Osteoblast (primary cell): ENCODE measurements around the gene SDHB. TPM values are rescaled to one million over a fixed set of nuclear protein-coding genes. Genes with fewer than 3 reads are reported as not detected.
A peak's percentile ranks its signal among the peaks of the same experiment; 100 is the strongest.

Experiments
- DNase-seq: peaks from one replicate; pipeline ENCODE4 v3.0.0; 2011; ENCODE audit warnings: low spot score, mixed read lengths; ENCODE audit not compliant: insufficient read length; ENCODE audit errors: missing footprints
- H2AFZ ChIP-seq: 2 replicates; pipeline ENCODE4 v1.6.0; 2011; ENCODE audit warnings: mild to moderate bottlenecking, low read length
- H3K27ac ChIP-seq: 2 replicates; pipeline ENCODE4 v1.5.1; 2011; ENCODE audit warnings: mild to moderate bottlenecking, low read depth, low read length, moderate library complexity
- H3K27me3 ChIP-seq: 2 replicates; pipeline ENCODE4 v1.6.0; 2012; ENCODE audit warnings: mild to moderate bottlenecking, control low read depth, inconsistent platforms, low read length, moderate library complexity; ENCODE audit not compliant: insufficient read depth
- H3K36me3 ChIP-seq: 2 replicates; pipeline ENCODE4 v1.5.1; 2011; ENCODE audit warnings: mild to moderate bottlenecking, low read length, control low read depth, moderate library complexity; ENCODE audit not compliant: insufficient read depth
- H3K4me1 ChIP-seq: 2 replicates; pipeline ENCODE4 v1.5.1; 2011; ENCODE audit warnings: mild to moderate bottlenecking, low read length, control low read depth, moderate library complexity; ENCODE audit not compliant: insufficient read depth
- H3K4me2 ChIP-seq: 2 replicates; pipeline ENCODE4 v1.6.0; 2011; ENCODE audit warnings: mild to moderate bottlenecking, low read length; ENCODE audit not compliant: insufficient read depth
- H3K4me3 ChIP-seq: fragments of 200-600 bp; sonication (generic); 3 replicates; pipeline ENCODE4 v1.5.1; 2012; ENCODE audit warnings: mild to moderate bottlenecking, low read length, inconsistent platforms; ENCODE audit not compliant: insufficient read depth
- H3K79me2 ChIP-seq: 2 replicates; pipeline ENCODE4 v1.6.0; 2012; ENCODE audit warnings: mild to moderate bottlenecking, low read length, control low read depth, inconsistent platforms; ENCODE audit not compliant: insufficient read depth
- H3K9me3 ChIP-seq: 2 replicates; pipeline ENCODE4 v1.5.1; 2011; ENCODE audit warnings: low read depth, low read length, control low read depth
- H4K20me1 ChIP-seq: 2 replicates; pipeline ENCODE4 v1.6.0; 2012; ENCODE audit warnings: mild to moderate bottlenecking, low read length, control low read depth; ENCODE audit not compliant: insufficient read depth
- total RNA-seq: library from RNA; depleted of rRNA; stranded (reverse); fragments of >200 nt; gene quantifications from 2 replicates; pipeline ENCODE4 v1.2.3, GENCODE V29; 2012
- TF ChIP-seq, protein P1 (sequence below): IDR thresholded peaks from 2 replicates; pipeline ENCODE4 v1.5.1; 2011; ENCODE audit warnings: mild to moderate bottlenecking, low read depth, low read length, moderate library complexity; ENCODE audit errors: extremely low read depth

SDHB gene
- total RNA-seq, 1 donor: 87.6 TPM

DNA sequence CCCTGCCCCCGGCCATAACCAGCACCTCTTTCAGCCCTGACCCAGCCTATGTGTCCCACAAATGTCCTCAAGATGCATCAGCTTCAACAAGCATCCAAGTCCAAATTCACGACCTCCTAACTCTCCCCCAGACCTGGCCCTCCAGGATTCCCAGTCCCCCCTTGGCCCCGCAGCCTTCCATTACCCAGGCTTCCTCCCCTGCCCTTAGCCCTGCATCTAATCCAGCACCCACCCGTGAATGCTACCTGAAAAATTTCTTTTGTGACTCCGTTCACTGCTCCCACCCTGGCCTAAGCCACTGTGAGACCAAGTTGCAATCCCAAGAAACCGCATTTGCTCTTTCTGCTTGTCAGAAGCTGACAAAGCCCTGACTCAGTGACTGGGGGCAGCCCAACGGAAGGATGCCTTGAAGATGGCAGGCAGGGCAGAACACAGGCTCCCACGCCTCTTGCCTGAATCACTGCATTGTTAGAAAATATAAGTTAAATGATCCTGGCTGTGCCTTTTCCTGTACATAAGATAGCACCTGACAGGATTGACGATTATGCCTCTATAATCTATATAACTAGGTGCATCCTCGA is 72.5 kb downstream of the SDHB start:
- Histone ChIP-seq H4K20me1 (peaks cover 18% of the 10 kb centered on the region), H3K4me3 (peak overlapping the region; percentile 78), H3K27ac (peak overlapping the region; percentile 93), H3K27me3 (no peaks in the 10 kb centered on the region), H3K4me1 (peaks cover 45% of the 10 kb centered on the region), H2AFZ (peak overlapping the region; percentile 78), H3K4me2 (peak overlapping the region; percentile 83), H3K79me2 (peaks cover 24% of the 10 kb centered on the region), H3K9me3 (no peaks in the 10 kb centered on the region), H3K36me3 (peaks cover 8% of the 10 kb centered on the region)
- TF ChIP-seq, protein P1, sequence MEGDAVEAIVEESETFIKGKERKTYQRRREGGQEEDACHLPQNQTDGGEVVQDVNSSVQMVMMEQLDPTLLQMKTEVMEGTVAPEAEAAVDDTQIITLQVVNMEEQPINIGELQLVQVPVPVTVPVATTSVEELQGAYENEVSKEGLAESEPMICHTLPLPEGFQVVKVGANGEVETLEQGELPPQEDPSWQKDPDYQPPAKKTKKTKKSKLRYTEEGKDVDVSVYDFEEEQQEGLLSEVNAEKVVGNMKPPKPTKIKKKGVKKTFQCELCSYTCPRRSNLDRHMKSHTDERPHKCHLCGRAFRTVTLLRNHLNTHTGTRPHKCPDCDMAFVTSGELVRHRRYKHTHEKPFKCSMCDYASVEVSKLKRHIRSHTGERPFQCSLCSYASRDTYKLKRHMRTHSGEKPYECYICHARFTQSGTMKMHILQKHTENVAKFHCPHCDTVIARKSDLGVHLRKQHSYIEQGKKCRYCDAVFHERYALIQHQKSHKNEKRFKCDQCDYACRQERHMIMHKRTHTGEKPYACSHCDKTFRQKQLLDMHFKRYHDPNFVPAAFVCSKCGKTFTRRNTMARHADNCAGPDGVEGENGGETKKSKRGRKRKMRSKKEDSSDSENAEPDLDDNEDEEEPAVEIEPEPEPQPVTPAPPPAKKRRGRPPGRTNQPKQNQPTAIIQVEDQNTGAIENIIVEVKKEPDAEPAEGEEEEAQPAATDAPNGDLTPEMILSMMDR: no peak
- peak; percentile 100 for DNase-seq

DNA sequence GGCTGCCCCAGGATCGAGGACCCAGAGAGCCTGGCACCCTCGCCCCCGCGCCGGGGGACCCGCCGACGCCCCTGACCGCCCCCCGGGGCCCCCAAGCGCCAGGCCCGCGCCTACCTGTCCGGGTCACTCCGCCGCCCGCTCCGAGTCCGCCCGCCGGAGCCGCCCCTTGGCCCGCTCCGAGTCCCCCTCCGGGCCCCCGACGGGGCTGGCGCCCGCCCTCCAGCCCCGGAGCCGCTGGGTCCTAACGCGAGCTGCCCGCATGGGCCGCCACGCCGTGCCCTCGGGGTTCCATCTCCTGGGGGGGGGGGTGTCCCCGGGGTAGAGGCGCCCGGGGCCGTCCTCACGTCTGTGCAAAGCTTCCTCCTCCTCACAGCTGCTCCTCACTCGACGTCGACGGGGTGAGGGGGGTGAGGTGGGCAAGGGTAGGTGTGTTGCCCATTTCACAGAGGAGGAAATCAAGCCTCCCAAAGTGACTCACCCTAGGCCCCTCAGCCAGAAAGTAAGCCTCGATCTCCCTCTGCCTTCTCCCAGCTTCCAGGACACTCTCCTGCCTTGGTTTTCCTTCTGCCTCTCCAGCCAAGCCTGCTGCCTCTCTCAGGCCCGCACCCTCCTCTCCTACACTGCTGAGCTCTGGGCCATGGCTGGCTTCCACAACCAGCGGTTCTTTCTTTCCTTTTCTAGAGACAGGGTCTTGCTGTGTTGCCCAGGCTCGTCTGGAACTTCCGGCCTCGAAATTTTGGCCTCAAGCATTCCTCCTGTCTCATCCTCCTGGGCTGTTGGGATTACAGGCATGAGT is 73.2 kb downstream of the SDHB start, which contains the start of gene MFAP2:
Gene MFAP2 (minus strand): TSS at position 148 of the 796 bp plus-strand sequence. CDS start 2,347 bp downstream, outside the sequence.
- Histone ChIP-seq H3K4me2 (peak within 1 kb of the TSS; percentile 83), H3K4me1 (peaks cover 45% of the 10 kb centered on the region), H3K9me3 (no peaks in the 10 kb centered on the region), H3K27me3 (no peaks in the 10 kb centered on the region), H3K79me2 (peaks cover 24% of the 10 kb centered on the region), H4K20me1 (peaks cover 24% of the 10 kb centered on the region), H3K4me3 (peak within 1 kb of the TSS; percentile 78), H3K27ac (peak within 1 kb of the TSS; percentile 93), H2AFZ (peak within 1 kb of the TSS; percentile 78), H3K36me3 (peaks cover 11% of the 10 kb centered on the region)
- TF ChIP-seq, protein P1: no peak
- peak; percentile 92 for DNase-seq

DNA sequence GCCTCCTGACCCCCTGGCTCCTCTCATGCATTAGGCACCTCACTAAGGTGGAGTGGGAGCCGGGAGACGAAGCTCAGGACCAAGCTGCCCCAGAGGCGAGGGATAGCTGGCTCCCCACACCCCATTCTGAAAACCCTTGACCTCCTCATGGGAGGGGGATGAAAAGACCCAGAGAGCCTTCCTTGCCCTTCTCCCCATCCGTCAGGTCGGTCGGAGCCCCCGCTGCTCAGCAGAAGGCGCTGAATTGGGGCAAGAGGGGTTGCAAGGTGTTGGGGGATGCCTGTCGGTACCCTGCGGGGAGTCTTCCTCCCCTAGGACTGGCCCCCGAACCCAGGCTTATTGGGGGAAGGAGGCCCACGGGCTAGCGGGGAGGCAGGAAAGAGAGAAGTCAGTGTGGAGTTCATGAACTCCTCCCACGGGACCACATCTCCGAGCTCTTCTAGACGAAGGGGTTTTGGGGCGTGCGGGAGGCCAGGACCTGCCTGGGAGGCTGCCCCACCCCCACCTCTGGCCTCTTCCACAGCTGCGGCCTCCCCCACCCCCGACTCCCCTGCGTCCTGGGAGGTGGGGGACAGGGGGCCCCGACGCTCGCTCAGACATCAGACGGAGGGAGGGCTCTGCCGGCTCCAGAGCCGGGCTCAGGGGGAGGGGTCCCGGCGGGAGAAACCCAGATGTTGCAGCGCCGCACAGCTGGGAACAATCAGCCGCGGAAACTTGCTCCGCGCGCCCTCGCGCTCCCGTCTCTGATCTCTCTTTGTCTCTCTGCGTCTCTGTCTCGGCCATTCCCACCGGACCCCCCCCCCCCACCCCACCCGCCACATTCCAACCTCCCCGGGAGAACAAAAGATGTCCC is 74.1 kb downstream of the SDHB start:
- TF ChIP-seq, protein P1: no peak
- Histone ChIP-seq H3K36me3 (peaks cover 13% of the 10 kb centered on the region), H3K27ac (peak overlapping the region; percentile 93), H4K20me1 (peaks cover 28% of the 10 kb centered on the region), H2AFZ (no peak overlapping the region), H3K4me3 (peak overlapping the region; percentile 78), H3K27me3 (no peaks in the 10 kb centered on the region), H3K4me1 (peaks cover 40% of the 10 kb centered on the region), H3K79me2 (peaks cover 24% of the 10 kb centered on the region), H3K9me3 (no peaks in the 10 kb centered on the region), H3K4me2 (peak overlapping the region; percentile 83)
- DNase-seq: peak; percentile 91
